ENCODE measurements around the gene S100A13.
"Not testable (repeated sequence)": the region's sequence is repeated elsewhere in the genome, so short reads cannot be mapped to it uniquely, and the experiment has no call there.

The S100A13 gene

GRCh38 chr1:153646672-153647345, 19.5 kb upstream of the S100A13 start:
- TF ChIP-seq ZFX (IDR thresholded peaks at IDR 0.05) (no peak), CTCF (conservative IDR thresholded peaks at IDR 0.05) (no peak)
- H3K27ac ChIP-seq: no peak overlapping the region

GRCh38 chr1:153643816-153644215, 16.5 kb upstream of the S100A13 start:
- no peak for TF ChIP-seq ZFX (IDR thresholded peaks at IDR 0.05)
- TF ChIP-seq CTCF (conservative IDR thresholded peaks at IDR 0.05): no peak
- H3K27ac ChIP-seq: no peak overlapping the region

GRCh38 chr1:153643100-153643499, 15.8 kb upstream of the S100A13 start:
- no peak for TF ChIP-seq CTCF (conservative IDR thresholded peaks at IDR 0.05)
- no peak for TF ChIP-seq ZFX (IDR thresholded peaks at IDR 0.05)
- H3K27ac ChIP-seq: no peak overlapping the region

GRCh38 chr1:153642161-153642560, 14.9 kb upstream of the S100A13 start:
- H3K27ac ChIP-seq: no peak overlapping the region
- TF ChIP-seq CTCF (conservative IDR thresholded peaks at IDR 0.05) (no peak), ZFX (IDR thresholded peaks at IDR 0.05) (no peak)

GRCh38 chr1:153640861-153641260, 13.6 kb upstream of the S100A13 start:
- H3K27ac ChIP-seq: no peak overlapping the region
- TF ChIP-seq ZFX (IDR thresholded peaks at IDR 0.05) (no peak), CTCF (conservative IDR thresholded peaks at IDR 0.05) (no peak)

GRCh38 chr1:153640213-153640612, 12.9 kb upstream of the S100A13 start:
- H3K27ac ChIP-seq: not testable (repeated sequence)

- no peak for TF ChIP-seq CTCF (conservative IDR thresholded peaks at IDR 0.05)
- no peak for TF ChIP-seq ZFX (IDR thresholded peaks at IDR 0.05)
- H3K27ac ChIP-seq: no peak overlapping the region
Observed at GRCh38 chr1:153639280-153639679, 12.0 kb upstream of the S100A13 start.

GRCh38 chr1:153638261-153638660, 11.0 kb upstream of the S100A13 start:
- no peak for TF ChIP-seq ZFX (IDR thresholded peaks at IDR 0.05)
- no peak for TF ChIP-seq CTCF (conservative IDR thresholded peaks at IDR 0.05)
- H3K27ac ChIP-seq: no peak overlapping the region
